ENCODE data around the gene SGCB.

Gene SGCB

DNA sequence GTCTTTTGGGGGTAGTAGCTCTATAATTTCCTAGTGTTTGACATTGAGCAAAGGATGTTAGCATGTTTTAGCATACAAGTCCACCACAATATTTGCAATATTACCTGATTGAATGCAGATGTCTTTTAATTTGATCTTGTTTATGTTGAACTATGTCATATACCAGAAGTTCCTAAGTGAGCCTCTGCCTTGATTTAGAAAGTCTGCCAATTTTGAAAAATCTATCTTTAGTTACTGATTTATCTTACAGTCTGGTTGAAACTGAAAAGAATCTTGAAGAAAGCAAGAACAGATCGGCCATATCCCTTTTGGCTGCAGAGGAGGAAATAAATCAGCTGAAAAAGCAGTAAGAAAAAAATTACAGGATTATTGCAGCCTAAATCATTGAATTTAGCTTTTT lies 31.5 kb upstream of the SGCB start:
- Histone ChIP-seq H3K27me3 (no peaks in the 10 kb centered on the region), H3K4me3 (ENCODE audit: low read depth in 1 of 2, low read length in 1 of 2) (no peak overlapping the region), H3K36me3 (no peaks in the 10 kb centered on the region), H3K27ac (no peak overlapping the region), H3K9me3 (no peaks in the 10 kb centered on the region), H3K4me1 (ENCODE audit: control insufficient read depth in 1 of 2, insufficient read depth in 1 of 2, low read depth in 1 of 2, low read length in 1 of 2) (no peaks in the 10 kb centered on the region)
- TF ChIP-seq, protein P1, sequence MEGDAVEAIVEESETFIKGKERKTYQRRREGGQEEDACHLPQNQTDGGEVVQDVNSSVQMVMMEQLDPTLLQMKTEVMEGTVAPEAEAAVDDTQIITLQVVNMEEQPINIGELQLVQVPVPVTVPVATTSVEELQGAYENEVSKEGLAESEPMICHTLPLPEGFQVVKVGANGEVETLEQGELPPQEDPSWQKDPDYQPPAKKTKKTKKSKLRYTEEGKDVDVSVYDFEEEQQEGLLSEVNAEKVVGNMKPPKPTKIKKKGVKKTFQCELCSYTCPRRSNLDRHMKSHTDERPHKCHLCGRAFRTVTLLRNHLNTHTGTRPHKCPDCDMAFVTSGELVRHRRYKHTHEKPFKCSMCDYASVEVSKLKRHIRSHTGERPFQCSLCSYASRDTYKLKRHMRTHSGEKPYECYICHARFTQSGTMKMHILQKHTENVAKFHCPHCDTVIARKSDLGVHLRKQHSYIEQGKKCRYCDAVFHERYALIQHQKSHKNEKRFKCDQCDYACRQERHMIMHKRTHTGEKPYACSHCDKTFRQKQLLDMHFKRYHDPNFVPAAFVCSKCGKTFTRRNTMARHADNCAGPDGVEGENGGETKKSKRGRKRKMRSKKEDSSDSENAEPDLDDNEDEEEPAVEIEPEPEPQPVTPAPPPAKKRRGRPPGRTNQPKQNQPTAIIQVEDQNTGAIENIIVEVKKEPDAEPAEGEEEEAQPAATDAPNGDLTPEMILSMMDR (IDR thresholded peaks at IDR 0.05): no peak

DNA sequence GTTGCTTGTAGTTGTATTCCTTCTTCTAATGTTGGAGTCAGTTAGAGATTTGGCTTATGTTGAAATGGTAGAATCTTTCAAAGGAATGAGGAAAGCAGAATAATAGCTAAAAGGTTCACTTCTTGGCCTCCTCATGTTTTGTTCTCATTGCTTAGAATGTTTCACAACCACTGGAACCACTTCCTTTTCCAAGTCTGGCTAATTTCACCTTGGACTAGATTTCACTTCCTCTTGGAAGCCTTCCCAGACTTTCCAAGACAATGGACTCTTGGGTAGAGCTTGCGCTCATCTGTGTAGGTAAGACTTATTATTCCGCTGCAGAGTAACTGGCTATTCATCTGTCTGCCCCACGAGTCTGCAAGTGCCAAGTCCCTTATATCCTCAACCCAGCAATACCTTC lies 21.3 kb upstream of the SGCB start:
- Histone ChIP-seq H3K27me3 (peaks cover 13% of the 10 kb centered on the region), H3K4me3 (ENCODE audit: low read depth in 1 of 2, low read length in 1 of 2) (no peak overlapping the region), H3K27ac (no peak overlapping the region), H3K4me1 (ENCODE audit: control insufficient read depth in 1 of 2, insufficient read depth in 1 of 2, low read depth in 1 of 2, low read length in 1 of 2) (no peaks in the 10 kb centered on the region), H3K9me3 (no peaks in the 10 kb centered on the region), H3K36me3 (no peaks in the 10 kb centered on the region)
- TF ChIP-seq, protein P1 (IDR thresholded peaks at IDR 0.05): no peak

DNA sequence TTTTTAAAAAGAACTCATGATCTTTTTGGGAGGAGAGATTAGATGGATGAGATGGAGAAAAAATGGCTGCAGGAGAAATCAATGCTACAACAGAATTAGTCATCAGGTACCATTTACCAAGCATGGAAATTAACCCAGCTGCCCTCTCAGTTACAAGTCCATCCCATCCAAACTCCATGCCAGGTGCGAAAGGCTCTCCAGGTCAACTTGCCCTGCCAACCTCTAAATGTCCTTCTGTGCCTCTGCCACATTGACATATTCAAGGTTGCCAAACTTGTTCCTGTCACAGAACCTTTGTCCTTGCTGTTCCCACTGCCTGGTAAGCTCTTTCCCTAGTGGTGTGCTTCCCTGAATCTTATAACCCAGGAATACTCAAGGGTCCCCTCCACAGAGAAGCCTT lies 20.2 kb upstream of the SGCB start:
- peaks cover 24% of the 10 kb centered on the region for H3K27me3 ChIP-seq
- TF ChIP-seq, protein P1 (IDR thresholded peaks at IDR 0.05): no peak
- no peaks in the 10 kb centered on the region for H3K36me3 ChIP-seq
- no peaks in the 10 kb centered on the region for H3K4me1 ChIP-seq (ENCODE audit: control insufficient read depth in 1 of 2, insufficient read depth in 1 of 2, low read depth in 1 of 2, low read length in 1 of 2)
- H3K27ac ChIP-seq: no peak overlapping the region
- H3K9me3 ChIP-seq: no peaks in the 10 kb centered on the region
- H3K4me3 ChIP-seq (ENCODE audit: low read depth in 1 of 2, low read length in 1 of 2): no peak overlapping the region

DNA sequence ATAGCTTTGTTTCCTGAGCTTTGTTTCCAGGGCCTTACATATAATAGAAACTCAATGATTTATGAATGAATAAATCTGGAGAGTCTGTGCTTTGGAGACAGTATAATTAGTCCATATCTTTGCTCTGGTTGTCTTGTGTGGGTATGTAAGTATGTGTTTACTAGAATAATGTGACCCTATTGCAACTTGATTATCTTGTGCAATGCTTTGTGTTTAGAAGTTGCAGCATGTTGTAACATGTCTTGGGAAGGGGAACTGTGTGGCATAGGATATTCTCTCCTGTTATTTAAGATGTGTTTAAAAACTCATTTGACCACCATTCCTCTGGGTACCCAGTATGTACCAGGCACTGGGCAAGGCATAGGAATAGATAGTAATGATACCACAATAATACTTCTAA lies 19.1 kb upstream of the SGCB start:
- peaks cover 35% of the 10 kb centered on the region for H3K27me3 ChIP-seq
- no peaks in the 10 kb centered on the region for H3K9me3 ChIP-seq
- TF ChIP-seq, protein P1 (IDR thresholded peaks at IDR 0.05): no peak
- no peak overlapping the region for H3K4me3 ChIP-seq (ENCODE audit: low read depth in 1 of 2, low read length in 1 of 2)
- H3K36me3 ChIP-seq: no peaks in the 10 kb centered on the region
- no peaks in the 10 kb centered on the region for H3K4me1 ChIP-seq (ENCODE audit: control insufficient read depth in 1 of 2, insufficient read depth in 1 of 2, low read depth in 1 of 2, low read length in 1 of 2)
- no peak overlapping the region for H3K27ac ChIP-seq

DNA sequence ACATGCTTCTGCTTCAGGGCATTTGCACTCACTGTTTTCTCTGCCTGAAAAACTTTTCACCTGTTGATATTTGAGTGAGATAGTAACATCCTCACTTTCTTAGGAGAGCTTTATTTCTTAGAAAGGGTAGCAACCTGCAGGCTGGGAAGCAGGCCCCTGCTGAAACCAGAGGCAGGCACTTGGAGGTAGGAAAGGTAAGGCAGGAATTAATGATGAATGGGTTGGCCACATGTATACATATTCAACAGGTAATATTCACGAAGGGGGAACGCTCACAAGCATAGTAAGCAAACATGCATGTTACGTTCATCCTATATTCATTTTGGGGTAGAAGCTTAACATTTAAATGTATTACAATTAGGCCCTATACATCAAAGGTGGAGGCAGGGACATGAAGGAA lies 16.2 kb upstream of the SGCB start:
- H3K27ac ChIP-seq: no peak overlapping the region

More for the DNA sequence above, 16.2 kb upstream of the SGCB start:
- Histone ChIP-seq H3K36me3 (no peaks in the 10 kb centered on the region), H3K4me3 (ENCODE audit: low read depth in 1 of 2, low read length in 1 of 2) (no peak overlapping the region), H3K4me1 (ENCODE audit: control insufficient read depth in 1 of 2, insufficient read depth in 1 of 2, low read depth in 1 of 2, low read length in 1 of 2) (peaks cover 0 to 9% of the 10 kb centered on the region in 2 experiments), H3K27me3 (peaks cover 64% of the 10 kb centered on the region), H3K9me3 (no peaks in the 10 kb centered on the region)
- TF ChIP-seq, protein P1 (IDR thresholded peaks at IDR 0.05): no peak
